Measurements from ENCODE around the gene HSPB7.

HSPB7 gene

DNA sequence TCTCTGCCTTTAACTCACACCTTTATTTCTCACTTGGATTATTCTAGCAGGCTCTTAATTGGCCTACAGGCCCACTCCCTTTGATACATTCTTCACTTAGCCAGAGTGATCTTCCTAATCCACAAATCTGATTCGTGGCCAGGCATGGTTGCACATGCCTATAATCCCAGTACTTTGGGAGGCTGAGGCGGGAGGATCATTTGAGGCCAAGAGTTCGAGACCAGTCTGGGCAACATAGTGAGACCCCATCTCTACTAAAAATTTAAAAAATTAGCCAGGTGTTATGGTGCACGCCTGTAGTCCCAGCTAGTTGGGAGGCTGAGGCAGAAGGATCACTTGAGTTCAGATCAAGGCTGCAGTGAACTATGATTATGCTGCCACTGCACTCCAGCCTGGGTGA is 44.1 kb downstream of the HSPB7 start:
- DNase-seq: no peak

DNA sequence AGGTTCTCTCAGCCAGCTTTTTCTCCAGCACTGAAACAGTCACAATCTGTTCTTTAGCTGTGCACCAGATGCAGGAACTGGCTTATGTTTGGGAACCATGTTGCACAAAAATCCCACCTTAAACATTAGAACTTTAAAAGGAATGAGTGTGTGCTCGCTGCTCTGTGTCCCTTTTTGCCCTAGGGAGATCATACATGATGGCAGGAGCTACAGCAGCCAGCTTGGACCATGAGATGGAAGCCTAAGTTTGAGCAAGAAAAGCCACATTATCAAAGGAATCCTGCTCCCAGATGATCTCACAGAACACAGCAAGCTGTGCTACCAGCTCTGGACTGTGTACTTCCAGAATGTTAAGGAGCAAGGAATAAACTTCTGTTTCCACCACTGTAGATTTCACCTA is 45.4 kb downstream of the HSPB7 start:
- DNase-seq: no peak

GRCh38 chr1:15970911-15971310 is 46.9 kb downstream of the HSPB7 start:
- DNase-seq: no peak

GRCh38 chr1:15969321-15969880 is 48.4 kb downstream of the HSPB7 start:
- no peak for DNase-seq

DNA sequence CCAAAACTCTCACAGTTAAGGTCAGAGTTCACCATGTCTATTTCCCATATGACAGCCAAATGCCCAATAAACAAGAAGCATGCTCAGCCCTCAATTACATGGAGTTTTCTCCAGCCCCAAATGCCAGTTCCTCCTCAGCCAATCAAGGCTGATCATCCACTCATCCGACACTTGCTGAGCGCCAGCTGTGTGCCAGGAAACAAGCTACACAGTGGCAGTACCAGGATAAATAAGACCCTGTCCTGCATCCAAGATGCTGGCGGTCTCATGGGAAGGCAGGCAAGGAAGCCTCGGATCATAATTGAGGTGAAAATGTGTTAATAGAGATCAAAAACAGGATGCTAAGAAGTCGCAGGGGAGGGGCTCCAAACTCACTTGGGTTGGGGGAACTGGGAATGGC is 49.7 kb downstream of the HSPB7 start:
- DNase-seq: no peak

DNA sequence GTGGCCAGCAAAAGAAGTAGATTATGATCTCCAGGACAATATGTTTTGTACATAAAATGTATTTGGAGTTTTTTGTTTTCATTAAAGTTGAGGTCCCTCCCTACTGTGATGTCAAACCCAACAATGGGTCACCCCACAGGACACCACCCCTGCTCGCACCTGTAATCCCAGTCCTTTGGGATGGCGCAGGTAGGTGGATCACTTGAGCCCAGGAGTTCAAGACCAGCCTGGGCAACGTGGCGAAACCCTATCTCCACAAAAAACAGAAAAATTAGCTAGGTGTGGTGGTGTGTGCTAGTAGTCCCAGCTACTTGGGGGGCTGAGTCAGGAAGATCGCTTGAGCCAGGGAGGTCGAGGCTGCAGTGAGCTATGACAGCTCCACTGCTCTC is 50.9 kb downstream of the HSPB7 start:
- no peak for DNase-seq

GRCh38 chr1:15966081-15966955 is 51.5 kb downstream of the HSPB7 start:
- DNase-seq: no peak

DNA sequence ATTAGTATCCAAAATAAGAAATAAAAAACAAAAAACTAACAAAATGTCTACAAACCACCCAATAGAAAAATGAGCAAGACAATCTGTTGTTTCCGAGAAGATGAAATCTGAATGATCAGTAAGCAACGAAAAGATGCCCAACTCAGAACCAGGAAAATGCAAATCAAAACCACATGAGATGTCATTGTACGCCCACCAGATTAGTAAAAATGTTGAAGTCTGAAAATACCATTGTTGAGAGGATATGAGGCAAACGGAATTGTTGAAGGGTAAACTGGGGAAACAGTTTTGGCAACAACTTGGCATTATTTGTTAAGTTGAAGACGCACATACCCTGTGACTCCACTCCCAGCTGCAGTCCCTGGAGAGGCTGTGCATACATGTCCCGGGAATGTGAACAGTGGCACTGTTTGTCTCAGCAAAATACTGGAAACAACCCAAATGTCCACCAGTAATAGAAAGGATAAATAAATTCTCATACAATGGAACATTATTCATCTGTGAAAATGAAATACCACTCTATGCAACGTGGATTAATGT is 52.5 kb downstream of the HSPB7 start:
- no peak for DNase-seq

Data from NCI-H345 (cell line).